K562 treated with DMSO at 1 percent for 48 hours (cell line): Measurements from ENCODE around the gene PPP1R3D. TPM values are rescaled to one million over a fixed set of nuclear protein-coding genes. Genes with fewer than 3 reads are reported as not detected.

Experiments used
- total RNA-seq: library from RNA; unstranded; fragments of 300-600 nt; gene quantifications from 2 replicates; pipeline ENCODE4 v1.2.3, GENCODE V29; 2022; ENCODE audit warnings: low replicate concordance; ENCODE audit errors: extremely low read depth

The PPP1R3D gene, protein sequence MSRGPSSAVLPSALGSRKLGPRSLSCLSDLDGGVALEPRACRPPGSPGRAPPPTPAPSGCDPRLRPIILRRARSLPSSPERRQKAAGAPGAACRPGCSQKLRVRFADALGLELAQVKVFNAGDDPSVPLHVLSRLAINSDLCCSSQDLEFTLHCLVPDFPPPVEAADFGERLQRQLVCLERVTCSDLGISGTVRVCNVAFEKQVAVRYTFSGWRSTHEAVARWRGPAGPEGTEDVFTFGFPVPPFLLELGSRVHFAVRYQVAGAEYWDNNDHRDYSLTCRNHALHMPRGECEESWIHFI
- not detected in 2 replicates for total RNA-seq

DNA sequence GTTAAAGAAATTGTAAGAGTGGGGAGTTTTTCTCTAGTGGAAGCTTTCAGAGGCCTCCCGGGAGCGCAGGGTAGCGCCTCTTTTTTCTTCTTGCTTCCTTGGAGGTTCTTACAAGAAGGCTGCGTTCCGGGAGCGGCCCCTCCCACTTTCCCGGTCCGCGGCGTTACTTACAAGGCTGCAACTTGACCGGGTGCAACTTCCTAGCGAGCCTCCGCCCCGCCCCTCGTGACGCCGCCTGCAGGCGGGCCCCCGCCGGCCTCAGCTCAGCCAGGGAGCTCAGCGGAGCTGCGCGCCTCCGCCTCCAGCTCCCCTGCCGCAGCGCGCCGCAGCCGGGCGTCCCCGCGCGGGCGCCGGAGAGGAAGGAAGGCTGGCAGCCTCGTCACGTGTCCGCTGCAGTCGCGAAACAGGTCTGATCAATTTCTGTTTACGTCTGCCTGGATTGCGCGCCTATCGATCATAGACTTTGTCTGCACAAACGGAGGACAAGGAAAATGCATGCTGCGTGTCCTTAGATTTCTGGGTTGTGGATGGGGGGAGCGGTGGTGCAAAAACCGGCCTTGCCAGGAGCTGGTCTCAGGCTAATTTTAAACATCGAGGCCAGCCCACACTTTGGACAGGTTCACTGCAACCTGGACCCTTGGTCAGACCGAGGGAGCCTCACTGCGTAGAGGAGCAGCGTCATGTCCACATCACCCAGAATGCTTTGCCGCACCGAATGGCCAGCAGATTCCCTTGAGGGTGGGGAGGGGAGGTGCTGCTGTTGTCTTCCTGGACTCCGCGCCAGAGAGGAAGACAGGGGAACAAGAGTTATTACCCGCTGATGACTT, at the start of gene PPP1R3D, which contains the start of gene FAM217B:
TSS of gene PPP1R3D (minus strand) at position 177 of the 827 bp plus-strand sequence. CDS start 374 bp downstream, outside the sequence.
TSS of gene FAM217B (plus strand) at position 261 of the 827 bp plus-strand sequence. CDS start 3,555 bp downstream, outside the sequence.

DNA sequence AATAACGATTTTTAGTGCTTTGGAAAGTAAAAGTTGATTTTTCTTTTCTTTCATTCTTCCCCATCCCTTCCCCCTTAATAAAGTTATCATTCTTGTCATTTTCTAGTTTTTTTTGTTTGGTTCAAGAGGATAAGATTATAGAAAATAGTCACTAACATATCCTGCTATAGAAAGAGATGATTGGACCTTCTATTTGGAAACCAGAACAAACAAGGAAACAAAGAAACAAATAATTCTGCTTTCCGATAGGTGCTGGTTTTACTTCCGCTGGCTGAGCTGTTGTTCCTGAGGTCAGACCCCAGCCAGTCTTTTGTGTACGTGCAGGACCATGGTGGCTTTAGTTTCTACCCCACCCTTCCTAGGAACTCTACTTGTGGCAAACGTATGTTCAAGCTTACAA, 18.0 kb upstream of the PPP1R3D start, which contains the start of gene CDH26:
TSS of gene CDH26 (plus strand) at position 301 of the 400 bp plus-strand sequence. CDS start 304 bp downstream, outside the sequence.

DNA sequence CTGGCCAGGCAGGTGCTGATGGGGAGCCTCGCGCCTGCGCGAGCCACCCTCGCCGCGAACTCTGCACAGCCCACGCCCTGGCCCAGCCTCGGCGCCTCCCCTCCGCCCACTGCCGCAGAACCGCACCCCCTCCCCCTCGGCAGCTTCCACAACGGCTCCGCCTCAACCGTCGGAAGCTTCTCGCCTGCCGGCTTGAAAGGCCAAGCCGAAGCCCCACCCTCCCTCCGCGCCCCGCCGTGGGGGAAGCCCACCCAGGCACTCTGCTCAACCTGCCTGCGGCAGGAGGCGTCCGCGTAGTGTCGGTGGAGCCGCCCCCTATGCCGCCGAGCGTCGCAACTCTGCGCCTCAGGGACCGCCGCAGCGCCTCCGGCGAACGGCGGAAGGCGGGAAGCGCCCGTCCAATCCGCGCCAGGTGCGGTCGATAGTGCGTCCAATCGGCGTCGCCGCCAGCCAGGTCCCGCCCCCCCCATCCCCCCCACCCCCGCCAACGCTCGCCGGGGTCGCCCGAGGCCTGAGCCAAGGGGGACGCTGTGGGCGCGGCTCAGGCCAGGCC, 6.7 kb downstream of the PPP1R3D start, which contains the start of gene SYCP2:
TSS of gene SYCP2 (minus strand) at position 342 of the 553 bp plus-strand sequence. CDS start 11,224 bp downstream, outside the sequence.

Other genes starting within 250 kb of the PPP1R3D start
- not detected in 2 replicates for gene SYCP2, start 6.7 kb downstream of the PPP1R3D start, total RNA-seq
- not detected in 2 replicates for gene FAM217B, start 84 bp upstream of the PPP1R3D start, total RNA-seq
- gene CDH26, start 18.1 kb upstream of the PPP1R3D start, total RNA-seq, result not detected in 2 replicates